NCI-H1092 treated with DMSO at 0.1 percent for 48 hours (cell line): ENCODE measurements around the gene KRTAP10-7.
"Not testable (repeated sequence)": the region's sequence is repeated elsewhere in the genome, so short reads cannot be mapped to it uniquely, and the experiment has no call there.

Source experiments
- DNase-seq: peaks from one replicate; lab custom pipeline; 2025; lab: John Stamatoyannopoulos, UW

Gene KRTAP10-7

DNA sequence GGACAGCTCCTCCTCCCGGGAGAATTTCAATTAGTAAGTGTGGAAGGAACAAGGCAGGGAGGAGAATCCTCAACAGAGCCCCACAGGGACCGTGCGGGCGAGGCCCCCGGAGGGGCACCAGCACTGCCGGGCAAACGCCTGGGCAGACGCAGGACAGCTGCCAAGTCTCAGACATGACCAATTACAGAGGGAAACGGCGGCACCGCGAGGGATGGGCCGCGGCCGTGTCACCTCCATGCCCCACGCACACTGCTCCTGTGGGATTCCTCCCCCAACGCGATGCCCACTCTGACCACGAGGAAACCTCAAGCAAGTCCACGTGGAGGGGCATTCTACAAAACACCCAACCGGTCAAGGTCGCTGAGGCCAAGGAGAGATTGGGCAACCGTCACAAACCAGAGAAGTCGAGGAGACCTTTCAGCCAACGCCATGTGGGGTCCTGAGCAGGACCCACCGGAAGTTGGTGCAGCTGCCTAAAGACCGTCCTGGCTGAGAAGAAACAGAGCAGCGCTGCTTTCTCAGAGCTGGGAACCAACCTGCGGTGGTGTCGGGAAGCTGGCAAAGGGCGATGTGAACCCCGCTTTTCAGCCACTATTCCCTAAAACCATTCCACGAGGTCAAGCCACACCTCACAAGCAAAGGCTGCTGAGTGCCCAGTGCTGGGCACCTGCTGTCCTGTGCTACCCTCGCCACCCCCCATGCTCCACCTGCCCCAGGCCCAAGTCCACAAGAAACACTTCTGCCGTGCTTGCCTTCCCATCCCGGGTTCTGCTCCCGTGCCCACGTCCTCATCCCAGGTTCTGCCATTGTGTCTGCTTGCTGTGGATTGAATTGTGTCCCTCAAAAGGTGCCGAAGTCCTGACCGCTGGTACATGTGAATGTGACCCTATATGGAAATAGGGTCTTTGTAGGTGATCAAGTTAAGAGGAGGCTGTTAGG lies 28.3 kb upstream of the KRTAP10-7 start:
- DNase-seq = no peak

DNA sequence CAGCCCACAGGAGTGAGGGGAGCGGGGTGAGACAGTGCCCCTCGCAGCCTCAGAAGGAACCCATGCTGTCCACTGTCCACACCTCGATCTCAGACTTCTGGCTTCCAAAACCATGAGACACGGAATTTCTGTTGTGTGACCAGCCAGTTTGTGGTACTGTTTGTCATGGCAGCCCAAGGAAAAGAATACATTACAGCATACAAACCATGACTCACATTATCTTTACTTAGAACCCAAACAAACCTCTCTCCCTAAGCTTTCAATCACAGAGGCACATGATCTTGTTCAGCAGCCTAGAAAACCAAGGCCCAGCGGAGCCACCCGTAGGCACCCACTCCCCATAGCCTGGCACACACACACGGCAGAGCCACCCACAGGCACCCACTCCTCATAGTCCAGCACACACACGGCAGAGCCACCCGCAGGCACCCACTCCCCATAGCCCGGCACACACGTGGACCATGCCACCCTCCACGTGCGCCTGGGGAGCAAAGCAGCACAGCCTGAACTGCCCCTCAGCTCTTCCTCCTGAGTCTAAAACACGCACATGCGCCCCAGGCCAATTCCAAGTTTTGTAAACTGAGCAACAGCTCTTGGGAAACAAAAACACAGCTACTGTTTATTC lies 27.3 kb upstream of the KRTAP10-7 start:
- peak; percentile 27 for DNase-seq

DNA sequence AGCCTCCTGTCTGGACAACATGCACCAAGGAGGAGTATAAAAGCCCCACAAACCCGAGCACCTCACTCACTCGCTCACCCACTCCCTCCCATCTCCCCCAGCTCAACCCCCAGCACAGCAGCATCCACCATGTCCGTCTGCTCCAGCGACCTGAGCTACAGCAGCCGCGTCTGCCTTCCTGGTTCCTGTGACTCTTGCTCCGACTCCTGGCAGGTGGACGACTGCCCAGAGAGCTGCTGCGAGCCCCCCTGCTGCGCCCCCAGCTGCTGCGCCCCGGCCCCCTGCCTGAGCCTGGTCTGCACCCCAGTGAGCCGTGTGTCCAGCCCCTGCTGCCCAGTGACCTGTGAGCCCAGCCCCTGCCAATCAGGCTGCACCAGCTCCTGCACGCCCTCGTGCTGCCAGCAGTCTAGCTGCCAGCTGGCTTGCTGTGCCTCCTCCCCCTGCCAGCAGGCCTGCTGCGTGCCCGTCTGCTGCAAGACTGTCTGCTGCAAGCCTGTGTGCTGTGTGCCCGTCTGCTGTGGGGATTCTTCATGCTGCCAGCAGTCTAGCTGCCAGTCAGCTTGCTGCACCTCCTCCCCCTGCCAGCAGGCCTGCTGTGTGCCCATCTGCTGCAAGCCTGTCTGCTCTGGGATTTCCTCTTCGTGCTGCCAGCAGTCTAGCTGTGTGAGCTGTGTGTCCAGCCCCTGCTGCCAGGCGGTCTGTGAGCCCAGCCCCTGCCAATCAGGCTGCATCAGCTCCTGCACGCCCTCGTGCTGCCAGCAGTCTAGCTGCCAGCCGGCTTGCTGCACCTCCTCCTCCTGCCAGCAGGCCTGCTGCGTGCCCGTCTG lies 26.6 kb upstream of the KRTAP10-7 start, which contains the start of gene KRTAP10-4:
Gene KRTAP10-4, plus strand, starts transcription at position 100 of the 827 bp plus-strand sequence. Its CDS starts 30 bp downstream, at position 130.
- peak; percentile 27 for DNase-seq

DNA sequence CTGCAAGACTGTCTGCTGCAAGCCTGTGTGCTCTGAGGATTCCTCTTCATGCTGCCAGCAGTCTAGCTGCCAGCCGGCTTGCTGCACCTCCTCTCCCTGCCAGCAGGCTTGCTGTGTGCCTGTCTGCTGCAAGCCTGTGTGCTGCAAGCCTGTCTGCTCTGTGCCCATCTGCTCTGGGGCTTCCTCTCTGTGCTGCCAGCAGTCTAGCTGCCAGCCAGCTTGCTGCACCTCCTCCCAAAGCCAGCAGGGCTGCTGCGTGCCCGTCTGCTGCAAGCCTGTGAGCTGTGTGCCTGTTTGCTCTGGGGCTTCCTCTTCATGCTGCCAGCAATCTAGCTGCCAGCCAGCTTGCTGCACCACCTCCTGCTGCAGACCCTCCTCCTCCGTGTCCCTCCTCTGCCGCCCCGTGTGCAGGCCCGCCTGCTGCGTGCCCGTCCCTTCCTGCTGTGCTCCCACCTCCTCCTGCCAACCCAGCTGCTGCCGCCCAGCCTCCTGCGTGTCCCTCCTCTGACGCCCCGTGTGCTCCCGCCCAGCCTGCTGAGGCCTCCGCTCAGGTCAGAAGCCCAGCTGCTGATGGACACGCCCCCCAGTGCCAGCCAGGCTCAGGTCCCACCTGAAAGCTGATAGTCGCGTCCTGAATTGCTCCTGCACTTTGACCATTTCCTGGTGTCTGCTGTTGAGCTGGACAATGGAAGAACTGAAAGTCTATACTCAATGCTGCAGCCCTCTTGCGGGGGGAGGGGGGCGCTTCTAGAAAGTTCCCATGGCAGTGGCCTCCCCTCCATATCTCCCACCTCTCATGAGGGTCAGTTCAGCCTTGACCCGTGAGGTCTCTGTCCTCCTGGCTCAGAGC lies 25.7 kb upstream of the KRTAP10-7 start:
- DNase-seq = no peak

DNA sequence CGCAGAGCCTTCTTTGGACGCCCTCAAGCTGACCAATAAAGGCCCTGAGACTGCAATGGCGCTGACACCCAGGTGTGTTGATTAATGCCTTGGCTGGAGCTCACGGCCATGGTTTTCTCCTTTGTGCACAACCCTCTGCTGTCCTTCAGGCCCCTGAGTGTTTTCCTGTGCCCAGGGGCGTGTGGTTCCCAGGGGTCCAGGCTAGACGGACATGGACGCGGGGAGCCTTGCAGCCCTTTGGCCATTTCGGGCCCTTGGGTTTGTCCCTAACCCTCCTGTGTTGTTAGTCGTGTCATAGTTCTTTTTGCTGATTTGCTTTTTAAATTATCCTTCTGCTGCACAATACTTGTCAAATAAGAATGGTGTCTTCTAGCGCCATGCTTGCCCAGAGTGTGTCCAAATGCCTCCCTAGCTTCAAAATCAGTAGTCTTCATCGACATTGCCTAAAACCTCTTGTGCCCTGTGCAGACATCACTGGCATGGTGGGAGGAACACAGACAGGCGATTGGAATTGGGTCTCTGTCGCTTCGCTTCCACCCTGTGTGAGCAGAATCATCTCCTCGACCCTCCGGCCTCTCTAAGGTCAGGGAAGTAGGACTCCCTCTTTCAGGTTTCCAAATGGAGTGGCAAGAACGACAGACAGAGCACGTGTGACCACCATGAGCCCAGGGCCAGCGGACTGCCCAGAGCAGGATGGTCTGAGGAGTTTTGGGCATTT lies 24.9 kb upstream of the KRTAP10-7 start:
- no peak for DNase-seq

DNA sequence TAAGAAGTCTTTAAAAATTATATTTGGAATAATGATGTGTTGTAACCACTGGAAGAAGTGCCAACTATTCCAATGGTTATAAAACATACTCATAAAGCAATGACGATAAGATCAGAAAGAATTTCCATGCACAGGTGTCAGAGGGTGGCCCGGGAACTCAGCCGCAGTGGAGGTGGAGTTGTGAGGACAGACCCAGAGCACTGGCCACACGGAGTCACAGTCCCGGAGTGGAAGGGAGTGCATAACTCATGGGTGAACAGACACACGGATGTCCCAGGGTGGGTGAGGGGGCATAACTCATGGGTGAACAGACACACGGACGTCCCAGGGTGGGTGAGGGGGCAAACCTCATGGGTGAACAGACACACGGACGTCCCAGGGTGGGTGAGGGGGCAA lies 24.4 kb upstream of the KRTAP10-7 start:
- no peak for DNase-seq

DNA sequence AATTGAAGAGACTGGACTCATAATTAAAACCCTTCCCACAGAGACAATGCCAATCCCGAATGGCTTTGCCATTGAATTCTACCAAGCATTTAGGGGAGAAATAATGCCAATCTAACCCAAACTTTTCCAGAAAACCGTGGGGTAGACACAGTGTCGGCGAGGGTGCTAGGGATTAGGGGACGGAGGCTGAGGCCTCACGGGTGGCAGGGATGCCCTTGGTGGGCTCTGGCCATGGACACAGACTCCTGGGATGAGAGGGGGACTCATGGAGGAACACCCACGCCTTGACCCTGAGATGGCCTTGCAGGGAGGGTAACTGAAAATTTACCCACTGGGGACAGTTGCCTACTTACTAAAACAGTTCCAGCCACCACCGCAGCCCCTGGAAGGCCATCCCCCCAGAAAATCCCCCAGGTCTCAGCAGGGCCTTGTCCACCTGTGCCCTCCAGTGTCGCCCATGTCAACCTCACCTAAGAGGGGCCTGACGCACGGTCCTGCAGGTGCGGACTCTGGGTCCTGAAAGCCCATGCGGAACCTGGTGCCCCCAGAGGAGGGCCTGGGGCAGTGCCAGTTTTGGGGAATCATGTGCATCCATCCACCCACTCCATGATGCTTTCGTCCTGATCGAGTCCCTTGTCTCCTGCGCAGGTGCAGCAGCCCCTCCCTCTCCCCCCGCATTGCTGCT lies 21.9 kb upstream of the KRTAP10-7 start:
- no peak for DNase-seq

DNA sequence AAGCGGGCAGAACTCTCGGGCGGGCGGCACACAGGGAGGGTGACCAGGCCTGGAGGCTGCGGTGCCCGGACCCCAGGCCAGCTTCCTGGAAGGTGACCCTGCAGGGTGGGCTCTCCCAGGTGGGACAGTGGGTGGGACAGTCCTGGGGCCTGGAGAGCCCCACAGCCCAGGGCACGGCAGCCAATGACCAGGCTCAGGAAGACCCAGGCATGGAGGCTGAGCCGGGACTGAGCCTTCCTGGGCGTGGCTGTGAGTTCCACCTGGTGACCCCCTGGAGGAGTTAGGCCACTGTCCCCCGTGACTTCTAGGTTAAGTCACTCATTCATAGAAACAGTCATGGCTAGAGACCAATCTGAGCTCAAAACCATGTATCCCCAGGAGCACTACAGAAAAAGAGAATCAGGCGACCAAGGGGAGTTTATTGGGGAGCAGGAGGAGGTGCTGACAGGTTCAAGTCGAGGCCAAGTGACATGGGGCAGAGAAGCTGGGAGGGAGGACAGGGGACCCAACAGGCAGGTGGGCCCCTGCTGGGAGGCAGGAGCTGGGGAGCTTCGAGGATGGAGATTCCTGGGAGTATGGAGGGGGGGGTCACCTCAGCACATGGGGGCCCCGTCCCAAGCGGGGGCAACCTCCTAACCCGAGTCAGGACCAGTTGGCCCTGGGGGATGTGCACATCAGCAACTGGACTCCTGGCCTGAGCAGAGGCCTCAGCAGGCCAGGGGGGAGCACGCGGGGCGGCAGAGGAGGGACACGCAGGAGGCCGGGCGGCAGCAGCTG lies 21.2 kb upstream of the KRTAP10-7 start:
- DNase-seq = no peak

DNA sequence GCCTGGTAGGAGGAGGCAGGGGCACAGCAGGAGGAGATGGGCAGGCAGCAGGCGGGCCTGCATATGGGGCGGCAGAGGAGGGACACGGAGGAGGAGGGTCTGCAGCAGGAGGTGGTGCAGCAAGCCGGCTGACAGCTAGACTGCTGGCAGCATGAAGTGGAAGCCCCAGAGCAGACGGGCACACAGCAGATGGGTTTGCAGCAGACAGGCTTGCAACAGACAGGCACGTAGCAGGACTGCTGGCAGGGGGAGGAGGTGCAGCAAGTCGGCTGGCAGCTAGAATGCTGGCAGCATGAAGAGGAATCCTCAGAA lies 20.6 kb upstream of the KRTAP10-7 start:
- no peak for DNase-seq

DNA sequence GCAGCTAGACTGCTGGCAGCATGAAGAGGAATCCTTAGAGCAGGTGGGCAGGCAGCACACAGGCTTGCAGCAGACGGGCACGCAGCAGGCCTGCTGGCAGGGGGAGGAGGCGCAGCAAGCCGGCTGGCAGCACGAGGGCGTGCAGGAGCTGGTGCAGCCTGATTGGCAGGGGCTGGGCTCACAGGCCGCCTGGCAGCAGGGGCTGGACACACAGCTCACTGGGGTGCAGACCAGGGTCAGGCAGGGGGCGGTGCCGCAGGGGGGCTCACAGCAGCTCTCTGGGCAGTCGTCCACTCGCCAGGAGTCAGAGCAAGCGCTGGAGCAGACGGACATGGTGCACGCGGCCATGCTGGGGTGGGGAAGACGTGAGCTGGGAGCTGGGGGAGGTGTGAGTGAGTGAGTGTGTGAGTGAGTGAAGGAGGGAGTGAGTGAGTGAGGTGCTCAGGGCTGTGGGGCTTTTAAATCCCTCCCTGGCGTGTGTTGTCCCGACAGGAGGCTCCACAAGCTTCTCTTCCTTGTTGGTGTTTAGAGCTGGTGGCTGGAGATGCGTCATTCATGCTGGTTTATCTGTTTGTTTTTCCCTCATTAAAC lies 20.1 kb upstream of the KRTAP10-7 start, which contains the start of gene KRTAP10-5:
Gene KRTAP10-5, minus strand, starts transcription at position 374 of the 591 bp plus-strand sequence. Its CDS starts 26 bp downstream, at position 348.
- DNase-seq = not testable (repeated sequence)

DNA sequence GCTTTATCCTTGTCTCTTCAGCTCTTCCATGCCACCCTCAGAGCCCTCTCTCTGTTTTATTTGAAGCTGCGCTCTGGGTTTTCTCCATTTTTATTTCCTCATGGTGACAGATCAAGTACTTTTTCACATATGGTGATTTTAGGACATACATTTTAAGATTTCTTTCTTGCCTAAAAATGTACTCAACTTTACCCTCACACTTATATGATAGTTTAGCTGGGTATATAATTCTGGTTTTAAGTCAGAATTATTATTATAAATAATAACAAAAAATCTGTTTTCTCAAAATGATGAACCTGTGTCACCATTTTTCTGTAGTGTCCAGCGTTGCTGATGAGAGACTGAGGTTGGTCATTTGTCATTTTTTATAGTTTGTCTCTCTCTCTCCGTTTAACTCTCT lies 19.2 kb upstream of the KRTAP10-7 start:
- no peak for DNase-seq

DNA sequence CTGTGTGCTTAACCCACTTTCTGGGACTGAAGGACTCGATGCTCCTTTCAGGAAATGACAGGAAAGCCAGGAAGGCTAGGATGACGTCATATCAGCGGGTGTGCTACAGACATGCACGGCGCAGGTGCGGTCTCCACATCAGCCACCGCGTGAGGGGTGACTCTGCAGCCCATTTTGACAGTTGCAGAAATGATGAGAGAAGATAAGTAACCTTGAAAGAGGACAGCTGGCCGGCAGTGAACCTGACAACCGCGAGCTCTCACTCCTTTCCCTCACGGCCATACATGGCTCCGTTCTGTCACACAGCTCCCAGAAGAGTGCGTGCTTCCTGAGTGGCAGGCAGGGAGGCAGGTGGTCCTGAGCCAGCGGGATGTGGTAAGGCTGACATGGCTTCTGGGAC lies 18.3 kb upstream of the KRTAP10-7 start:
- no peak for DNase-seq

DNA sequence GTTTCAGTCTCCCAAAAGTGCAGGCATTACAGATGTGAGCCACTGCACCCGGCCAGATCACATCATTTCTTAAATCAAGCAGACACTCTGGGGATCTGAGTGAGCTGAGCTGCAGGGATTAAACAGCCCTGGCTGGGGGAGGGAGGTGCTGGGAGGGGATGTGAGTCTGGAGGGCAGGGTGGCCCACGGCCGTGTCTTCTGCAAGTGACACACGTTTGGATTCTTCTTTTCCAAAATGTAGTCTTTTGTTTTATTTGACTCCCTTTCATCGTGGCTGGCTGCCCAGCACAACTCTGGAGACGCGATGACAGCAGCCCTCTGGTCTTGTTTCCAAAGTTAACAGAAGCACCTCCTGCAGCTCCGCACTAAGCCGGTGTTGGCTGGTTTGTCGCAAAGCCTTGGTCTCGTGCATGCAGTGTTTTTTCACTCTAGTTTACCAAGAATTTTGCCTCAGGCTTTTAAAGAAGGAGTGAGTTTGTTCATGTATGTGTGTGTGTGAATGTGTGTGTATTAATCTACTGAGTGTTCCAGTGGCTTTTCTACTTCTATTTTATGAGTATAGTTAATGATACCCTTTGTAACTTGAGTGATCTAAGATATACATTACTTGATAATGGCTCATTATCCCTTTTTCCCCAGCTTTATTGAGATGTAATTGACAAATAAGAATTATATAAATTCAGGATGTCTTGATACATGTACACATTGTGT lies 17.2 kb upstream of the KRTAP10-7 start:
- no peak for DNase-seq

DNA sequence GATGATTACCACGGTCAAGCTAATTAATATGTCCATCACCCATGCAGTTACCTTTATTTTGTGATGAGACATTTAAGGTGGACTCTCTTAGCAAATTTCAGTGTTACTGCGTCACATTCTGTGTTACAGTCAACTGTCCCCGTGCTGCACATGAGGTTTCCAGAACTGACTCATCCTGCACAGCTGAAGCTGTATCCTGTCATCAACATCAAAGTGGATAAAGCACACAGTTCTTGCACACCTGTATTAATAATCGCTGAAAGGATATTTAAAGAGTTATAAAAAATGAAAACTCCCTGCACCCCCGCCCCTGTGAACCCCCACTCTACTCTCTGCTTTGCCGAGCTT lies 16.6 kb upstream of the KRTAP10-7 start:
- DNase-seq = no peak

DNA sequence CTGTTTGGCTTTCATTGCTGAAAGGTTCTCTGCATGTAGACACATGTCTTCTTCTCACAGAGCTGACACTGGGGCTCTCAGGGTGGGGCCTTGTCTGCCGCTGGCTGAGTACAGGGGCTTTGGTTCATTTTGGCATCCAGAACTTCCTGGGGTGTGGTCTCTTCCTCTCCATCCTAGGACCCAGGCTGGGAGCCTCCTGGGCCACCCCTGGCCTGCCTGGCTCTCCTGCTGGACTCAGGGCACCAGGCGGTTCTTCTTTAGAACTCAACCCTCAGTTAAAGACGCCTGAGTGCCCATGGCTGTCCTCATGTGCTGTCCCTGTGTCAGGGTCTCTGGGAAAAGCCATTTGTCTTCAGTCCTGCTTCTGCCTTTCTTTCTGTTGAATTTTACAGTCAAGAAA lies 14.5 kb upstream of the KRTAP10-7 start:
- no peak for DNase-seq

DNA sequence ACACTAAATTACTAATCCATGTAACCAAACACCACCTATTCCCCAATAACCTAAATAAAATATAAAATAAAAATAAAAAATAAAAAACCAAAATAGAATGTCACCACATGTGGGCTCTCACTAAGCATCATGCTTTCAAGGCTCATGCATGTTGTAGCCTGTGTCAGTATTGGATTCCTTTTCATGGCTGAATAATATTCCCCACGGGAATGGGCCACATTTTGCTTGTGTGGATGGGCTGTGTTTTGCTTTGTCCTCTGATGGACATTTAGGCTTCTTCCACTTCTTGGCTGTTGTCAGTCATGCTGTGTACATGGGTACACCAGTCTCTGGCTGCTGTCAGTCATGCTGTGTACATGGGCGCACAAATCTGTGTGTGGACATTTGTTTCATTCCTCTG lies 11.3 kb upstream of the KRTAP10-7 start:
- no peak for DNase-seq

DNA sequence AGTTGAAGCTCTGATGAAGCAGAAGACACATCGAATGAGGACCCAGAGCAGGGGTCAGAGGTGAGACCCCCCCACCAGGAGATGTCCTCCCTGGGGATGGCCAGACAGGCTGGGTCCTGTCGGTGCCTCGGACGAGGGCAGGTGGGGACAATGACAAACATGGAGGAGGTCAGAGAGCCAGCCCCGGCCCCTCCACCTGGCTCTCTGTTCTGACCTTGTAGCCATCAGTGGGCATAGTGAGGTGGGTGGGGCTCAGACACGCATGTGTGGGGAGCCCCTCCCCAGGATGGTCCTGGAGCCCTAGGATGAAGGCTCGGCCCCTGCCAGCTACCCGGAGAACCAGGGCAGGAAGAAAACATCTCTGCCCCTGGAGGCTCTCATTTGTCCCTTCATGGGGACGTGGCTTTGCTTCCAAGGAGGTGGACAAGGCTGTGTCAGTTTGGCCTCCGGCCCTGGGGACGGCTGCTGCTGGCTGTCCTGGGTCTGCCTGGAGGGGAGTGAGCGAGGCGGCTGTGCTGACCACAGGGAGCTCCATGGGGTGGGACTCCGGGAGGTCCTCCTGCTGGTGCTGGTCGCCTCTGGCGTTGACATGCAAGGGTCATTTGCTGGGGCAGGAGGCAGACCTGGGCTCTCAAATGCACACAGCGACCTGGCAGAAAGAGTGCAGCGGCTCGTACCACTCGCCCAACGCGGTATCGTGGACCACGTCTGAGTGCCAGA lies 10.7 kb upstream of the KRTAP10-7 start:
- no peak for DNase-seq

DNA sequence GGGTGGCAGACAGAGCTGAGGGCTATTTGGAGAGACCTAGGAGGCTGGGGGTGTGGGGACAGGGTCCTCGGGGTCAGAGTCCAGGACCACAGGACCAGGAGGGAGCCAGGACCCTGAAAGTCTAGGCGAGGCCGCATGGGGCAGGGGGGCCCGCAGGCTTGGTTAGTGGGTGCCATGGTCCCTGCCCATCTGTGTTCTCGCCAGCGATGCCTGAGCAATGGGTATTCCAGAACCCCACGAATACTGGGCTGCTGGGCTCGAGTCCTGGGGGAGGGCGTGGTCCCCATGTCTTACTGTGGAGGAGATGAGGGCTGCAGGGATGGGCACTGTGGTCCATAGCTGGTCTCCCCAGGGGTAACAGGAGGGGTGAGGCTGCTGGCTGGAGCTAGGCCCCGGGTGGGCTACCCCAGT lies 10.1 kb upstream of the KRTAP10-7 start:
- no peak for DNase-seq
